NCI-H524 (cell line): Measurements from ENCODE around the gene PCDH1.
"Not testable (repeated sequence)": the region's sequence is repeated elsewhere in the genome, so short reads cannot be mapped to it uniquely, and the experiment has no call there.

Source experiments
- DNase-seq, 2 experiments: peaks; one replicate each; lab custom pipeline; 2025; lab: John Stamatoyannopoulos, UW

The PCDH1 gene

DNA sequence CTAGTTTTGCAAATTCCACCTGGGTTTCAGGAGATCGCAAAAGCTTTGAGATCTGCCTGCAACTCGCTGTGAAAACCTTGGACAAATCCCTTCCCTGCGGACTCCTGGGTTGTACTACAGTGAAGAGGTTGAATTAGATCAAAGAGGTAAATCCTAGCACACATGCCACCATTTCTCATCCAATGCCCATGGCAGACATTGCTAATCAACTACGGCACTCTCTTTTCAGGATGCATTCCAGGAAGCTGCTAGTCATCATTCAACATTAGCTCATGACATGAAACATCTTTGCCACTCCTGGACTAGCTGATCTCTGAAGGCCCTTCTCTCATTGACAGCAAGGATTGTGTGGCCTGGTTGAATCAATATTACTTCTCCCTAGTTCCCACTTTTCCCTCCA is 46.1 kb downstream of the PCDH1 start:
- no peak for DNase-seq

DNA sequence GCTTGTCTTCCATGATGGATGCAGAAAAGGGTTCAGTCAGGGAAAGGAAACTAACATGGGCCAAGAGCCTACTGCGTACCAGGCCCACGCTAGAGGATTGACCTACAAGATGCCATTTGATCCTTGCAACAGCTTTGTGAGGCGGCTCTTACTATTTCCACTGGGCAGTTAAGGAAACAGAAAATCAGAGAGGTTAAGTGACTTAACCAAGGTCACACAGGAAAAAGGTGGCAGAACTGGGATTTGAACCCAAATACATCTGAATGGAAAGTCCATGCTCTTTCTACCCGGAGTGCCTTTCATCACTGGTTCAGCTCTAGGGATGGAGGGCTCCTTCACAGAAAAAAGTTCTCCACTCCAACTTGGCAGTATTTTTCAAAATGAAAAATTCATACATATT is 50.0 kb downstream of the PCDH1 start:
- DNase-seq = no peak

DNA sequence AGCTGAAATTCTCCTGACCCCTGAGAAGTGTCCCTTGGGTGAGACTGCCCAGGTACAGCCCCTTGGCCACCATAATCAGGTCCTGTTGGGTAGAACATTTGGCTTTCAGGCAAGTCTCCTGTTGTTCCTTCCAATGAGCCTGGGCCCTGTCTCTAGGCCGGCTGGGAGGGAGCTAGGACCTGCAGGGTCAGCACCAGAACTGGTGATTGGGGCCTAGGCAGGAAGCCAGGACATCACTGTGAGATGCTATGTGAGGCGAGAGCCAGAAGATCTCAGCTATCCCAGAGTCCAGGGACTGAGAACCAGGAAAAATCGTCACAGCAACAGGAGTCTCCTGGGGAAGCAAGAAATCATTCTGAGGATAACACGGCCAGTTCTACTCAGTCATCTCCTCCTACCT is 51.5 kb downstream of the PCDH1 start:
- no peak for DNase-seq

DNA sequence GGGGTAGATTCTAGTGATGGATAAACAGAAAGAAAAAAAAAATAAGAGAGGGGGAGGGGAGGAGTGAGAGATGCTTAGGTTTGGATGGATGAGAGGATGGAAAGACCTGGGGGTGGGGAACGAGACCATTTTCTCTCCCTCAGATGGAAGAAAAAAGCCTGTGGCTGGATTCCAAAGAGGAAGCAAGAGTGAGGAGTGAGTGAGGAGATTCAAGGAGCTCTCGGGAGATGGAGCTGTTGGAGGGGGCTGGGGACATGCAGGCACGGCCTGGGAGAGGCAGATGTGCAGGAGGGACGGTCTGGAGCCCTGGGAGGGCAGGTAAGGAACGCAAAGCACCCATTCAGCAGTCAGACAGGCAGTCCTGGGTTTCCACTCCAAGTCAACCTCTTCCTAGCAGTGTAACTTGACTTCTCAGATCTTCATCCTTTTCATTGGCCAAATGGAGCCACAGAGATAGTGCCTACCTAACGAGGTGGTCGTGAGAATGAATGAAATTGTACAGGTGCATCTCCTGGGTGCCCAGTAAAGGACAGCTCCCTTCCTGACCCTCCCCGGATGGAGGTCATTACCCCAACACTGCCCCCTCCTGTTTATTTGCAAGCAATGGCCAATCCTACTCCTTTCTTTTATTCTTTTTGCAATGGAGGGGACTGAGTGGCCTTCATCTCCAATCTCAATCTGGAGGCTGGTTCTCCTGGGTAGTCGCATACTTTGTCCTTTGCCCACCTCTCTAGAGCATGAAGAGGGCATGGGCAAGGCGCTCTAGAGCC is 52.2 kb downstream of the PCDH1 start:
- no peak for DNase-seq

GRCh38 chr5:141825241-141825671 is 53.0 kb downstream of the PCDH1 start:
- no peak for DNase-seq

DNA sequence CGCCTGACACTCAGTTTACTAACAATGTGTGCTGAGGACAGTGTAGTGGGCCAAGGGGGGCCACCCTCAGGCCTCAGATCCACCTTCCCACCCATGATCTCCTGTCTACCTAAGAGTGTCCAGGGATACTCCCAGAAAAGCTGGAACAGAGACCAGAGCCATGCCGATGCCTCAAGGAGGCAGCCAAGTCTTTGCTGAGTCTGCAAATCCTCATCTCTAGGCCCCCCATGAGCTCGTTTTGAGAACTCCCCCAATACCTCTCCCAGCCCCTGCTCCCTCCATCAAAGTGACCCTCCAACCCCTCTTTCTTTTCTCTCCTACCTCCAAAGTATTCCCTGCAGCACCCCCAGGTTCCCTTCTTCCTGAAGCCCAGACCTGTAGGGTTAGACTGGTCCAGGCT is 53.5 kb downstream of the PCDH1 start:
- no peak for DNase-seq

DNA sequence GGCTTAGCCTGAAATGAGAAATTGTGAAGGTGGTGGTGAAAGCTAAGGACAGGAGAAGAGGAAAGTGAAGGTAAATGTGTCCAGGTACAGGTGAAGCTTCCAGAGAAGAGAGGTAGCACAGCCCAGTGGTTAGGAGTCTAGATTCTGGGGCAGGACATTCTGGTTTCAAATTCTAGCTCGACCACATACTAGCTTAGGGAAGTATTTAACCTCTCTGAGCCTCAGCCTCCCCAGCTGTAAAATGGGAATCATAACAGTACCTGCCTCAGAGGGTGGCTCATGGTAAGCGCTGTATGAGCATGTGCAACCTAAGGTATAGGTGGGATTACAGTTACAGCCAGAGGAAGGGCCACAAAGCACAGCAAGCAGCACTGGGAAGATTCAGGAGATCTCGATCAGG is 55.2 kb downstream of the PCDH1 start:
- no peak for DNase-seq

- DNase-seq = no peak
Observed at GRCh38 chr5:141822144-141822543, 56.1 kb downstream of the PCDH1 start.

DNA sequence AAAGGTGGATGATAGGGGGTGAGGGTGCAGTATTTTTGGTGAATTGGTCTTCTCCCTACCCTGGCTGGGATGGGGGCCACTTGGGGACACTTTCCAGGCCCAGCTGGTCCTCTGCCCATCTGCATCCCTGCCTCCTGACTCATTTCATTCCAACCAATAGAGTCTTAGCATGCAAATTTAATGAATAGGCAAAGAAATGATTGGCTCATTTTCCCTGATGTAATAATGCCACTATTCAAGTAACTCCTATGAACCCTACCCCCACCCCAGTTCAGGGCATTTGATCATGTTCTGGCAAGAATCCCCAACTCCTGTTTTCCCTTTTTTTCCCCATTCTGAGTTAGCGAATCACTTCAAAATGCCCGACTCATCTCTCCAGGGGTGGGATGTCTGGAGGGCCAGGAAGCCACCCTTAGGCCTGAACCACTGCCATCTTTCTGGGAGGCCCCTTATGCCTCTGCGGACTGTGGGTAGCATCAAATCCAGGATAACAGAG is 56.7 kb downstream of the PCDH1 start:
- peak; percentile 47 to 71 for DNase-seq

- not testable (repeated sequence) for DNase-seq
Observed at GRCh38 chr5:141820686-141821085, 57.5 kb downstream of the PCDH1 start.

- no peak for DNase-seq
Observed at GRCh38 chr5:141817631-141818030, 60.6 kb downstream of the PCDH1 start.

- DNase-seq = peak; percentile 39 to 50
Observed at GRCh38 chr5:141816598-141817399, 61.4 kb downstream of the PCDH1 start.

GRCh38 chr5:141815796-141816180 is 62.4 kb downstream of the PCDH1 start:
- DNase-seq = no peak

GRCh38 chr5:141815051-141815795 is 63.0 kb downstream of the PCDH1 start:
- no peak for DNase-seq

- peak in 1 of 2 experiments; percentile 31 for DNase-seq
Observed at GRCh38 chr5:141814064-141814964, 63.9 kb downstream of the PCDH1 start.

GRCh38 chr5:141812512-141812911 is 65.7 kb downstream of the PCDH1 start:
- no peak for DNase-seq

DNA sequence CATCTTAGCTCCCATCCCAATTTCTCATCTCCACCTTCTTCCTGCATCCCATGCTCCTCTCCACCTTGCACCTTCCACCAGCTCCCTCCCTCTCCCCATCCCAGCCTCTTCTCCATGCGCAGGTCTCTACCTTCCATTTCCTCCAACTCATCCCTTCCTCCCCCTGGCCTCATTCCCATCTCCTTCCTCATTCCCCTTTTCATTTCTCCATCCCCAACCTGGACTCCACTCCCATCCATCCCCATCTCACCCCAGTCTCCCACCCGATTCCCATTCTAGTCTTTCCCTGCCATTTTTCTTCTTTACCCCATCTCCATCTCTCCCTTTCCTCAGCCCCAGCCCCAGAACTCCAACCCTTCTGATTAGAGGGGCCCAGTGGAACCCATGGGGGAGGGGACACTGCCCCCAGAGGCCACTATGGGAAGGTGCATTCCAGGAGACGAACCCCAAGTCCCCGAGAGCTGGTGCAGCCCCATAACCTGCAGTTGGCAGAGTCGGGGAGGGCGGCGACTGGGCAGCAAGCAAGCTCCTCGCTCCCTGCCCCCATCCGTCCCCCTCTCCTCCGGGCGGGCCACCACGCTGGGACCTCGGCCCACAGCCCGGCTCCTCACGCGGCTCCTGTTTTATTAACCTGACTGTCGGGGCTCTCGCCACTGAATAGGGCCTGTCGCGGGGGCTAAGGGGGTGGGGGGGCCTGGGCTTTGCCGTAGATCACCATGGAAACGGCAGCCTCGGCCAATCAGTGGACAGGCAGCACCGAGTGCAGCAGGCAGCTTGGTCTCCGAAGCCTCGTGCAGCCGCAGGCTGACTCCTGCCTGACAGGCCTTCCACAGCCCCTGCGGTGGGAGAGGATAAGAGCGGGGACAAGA is 66.7 kb downstream of the PCDH1 start:
- DNase-seq = peak; percentile 79 to 83

DNA sequence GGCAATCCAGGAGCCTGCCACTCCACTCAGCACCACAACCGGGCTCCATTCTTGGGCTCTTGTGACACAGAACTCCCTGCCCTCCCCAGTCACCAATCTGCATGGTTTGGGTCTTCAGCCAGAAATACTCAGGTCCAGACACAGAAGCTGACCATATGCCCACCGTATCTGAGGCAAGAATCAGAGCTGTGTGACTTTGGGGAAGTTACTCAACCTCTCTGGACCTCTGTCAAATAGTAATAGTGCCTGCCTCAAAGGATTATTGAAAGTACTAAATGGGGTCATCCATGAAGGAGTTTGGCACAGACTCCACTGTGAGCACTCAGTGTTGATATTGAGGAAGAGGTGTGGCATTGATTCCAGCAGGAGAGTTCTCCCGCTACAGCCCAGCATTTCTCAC is 67.5 kb downstream of the PCDH1 start:
- no peak for DNase-seq

- DNase-seq = peak in 1 of 2 experiments; percentile 8
Observed at GRCh38 chr5:141809380-141810096, 68.7 kb downstream of the PCDH1 start.

DNA sequence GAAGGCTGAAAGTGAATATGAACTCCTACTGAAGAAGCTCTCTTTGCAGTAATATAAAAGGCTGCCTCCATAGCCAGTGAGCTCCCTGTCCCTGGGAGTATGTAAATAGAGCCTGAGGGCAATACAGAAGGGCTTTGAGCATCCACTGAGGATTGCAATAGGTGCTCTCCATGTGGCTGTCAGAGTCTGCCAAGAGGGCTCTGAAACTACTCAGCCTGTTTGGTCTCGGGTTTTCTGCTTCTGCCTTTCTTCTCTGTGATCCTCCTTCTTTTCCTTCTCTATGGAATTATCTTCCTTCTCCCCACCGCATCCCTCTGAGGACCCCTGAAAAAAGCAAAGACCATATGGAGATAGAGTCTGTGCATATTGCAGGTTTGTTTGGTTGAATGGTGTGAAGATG is 69.4 kb downstream of the PCDH1 start:
- DNase-seq = no peak
